NB4 (cell line): Measurements from ENCODE around the gene ANKRD12.

Source experiments
- MYC ChIP-seq: IDR thresholded peaks from 2 replicates; pipeline ENCODE4 v1.6.1; 2011; ENCODE audit warnings: low read depth, low read length
- POLR2A ChIP-seq: IDR thresholded peaks from 2 replicates; pipeline ENCODE4 v1.6.1; 2011; ENCODE audit warnings: mild to moderate bottlenecking; ENCODE audit not compliant: insufficient read length; ENCODE audit errors: extremely low read depth
- TF ChIP-seq, protein P1 (sequence below): IDR thresholded peaks from one replicate; pipeline ENCODE4 v1.5.1; 2012; ENCODE audit warnings: low read depth, low read length
- TF ChIP-seq, protein P2 (sequence below): IDR thresholded peaks from 2 replicates; pipeline ENCODE4 v1.6.1; 2011; ENCODE audit warnings: low read depth, low read length

DNA sequence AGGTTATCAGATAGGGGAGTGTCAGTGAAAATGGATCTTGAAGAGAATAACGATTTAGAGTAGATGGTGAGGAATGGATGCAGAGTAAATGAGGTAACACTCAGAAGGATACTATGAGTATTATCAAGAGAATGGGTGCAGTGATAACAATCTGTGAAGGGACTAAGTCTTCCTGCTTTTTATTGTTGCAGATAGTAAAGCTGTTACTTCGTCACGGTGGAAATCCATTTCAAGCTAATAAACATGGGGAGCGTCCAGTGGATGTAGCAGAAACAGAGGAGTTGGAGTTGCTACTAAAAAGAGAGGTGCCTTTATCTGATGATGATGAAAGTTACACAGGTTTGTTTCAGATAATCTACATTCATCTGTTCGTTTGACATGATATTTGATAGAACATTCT lies 85.1 kb downstream of the ANKRD12 start:
- TF ChIP-seq, protein P1, sequence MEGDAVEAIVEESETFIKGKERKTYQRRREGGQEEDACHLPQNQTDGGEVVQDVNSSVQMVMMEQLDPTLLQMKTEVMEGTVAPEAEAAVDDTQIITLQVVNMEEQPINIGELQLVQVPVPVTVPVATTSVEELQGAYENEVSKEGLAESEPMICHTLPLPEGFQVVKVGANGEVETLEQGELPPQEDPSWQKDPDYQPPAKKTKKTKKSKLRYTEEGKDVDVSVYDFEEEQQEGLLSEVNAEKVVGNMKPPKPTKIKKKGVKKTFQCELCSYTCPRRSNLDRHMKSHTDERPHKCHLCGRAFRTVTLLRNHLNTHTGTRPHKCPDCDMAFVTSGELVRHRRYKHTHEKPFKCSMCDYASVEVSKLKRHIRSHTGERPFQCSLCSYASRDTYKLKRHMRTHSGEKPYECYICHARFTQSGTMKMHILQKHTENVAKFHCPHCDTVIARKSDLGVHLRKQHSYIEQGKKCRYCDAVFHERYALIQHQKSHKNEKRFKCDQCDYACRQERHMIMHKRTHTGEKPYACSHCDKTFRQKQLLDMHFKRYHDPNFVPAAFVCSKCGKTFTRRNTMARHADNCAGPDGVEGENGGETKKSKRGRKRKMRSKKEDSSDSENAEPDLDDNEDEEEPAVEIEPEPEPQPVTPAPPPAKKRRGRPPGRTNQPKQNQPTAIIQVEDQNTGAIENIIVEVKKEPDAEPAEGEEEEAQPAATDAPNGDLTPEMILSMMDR, result no peak
- TF ChIP-seq POLR2A, result no peak
- TF ChIP-seq, protein P2, sequence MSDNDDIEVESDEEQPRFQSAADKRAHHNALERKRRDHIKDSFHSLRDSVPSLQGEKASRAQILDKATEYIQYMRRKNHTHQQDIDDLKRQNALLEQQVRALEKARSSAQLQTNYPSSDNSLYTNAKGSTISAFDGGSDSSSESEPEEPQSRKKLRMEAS, result no peak
- no peak for TF ChIP-seq MYC
